ENCODE measurements around the gene SUSD6.
"Not testable (repeated sequence)": the region's sequence is repeated elsewhere in the genome, so short reads cannot be mapped to it uniquely, and the experiment has no call there.

SUSD6 gene

GRCh38 chr14:69693801-69694729 is 82.7 kb downstream of the SUSD6 start:
- FAIRE-seq = peak; percentile 47
- no peak for DNase-seq (ENCODE audit: insufficient read length, low spot score)
- TF ChIP-seq POLR2AphosphoS5 (IDR thresholded peaks at IDR 0.05; ENCODE audit: low read depth, low read length) (no peak), PAX5 (IDR thresholded peaks at IDR 0.05; ENCODE audit: insufficient read depth, low read length, severe bottlenecking) (peak; percentile 18)

GRCh38 chr14:69694730-69695281 is 83.4 kb downstream of the SUSD6 start:
- DNase-seq (ENCODE audit: insufficient read length, low spot score) = no peak
- FAIRE-seq = no peak
- TF ChIP-seq TAF1 (IDR thresholded peaks at IDR 0.05; ENCODE audit: low read depth, low read length) (no peak), POLR2A (IDR thresholded peaks at IDR 0.05; ENCODE audit: low read depth, low read length) (no peak), SPI1 (IDR thresholded peaks at IDR 0.05; ENCODE audit: low read depth, low read length) (peak; percentile 34; the same call in 1 of the 2 replicates), PAX5 (IDR thresholded peaks at IDR 0.05; ENCODE audit: insufficient read depth, low read length, severe bottlenecking) (no peak), POLR2AphosphoS5 (IDR thresholded peaks at IDR 0.05; ENCODE audit: low read depth, low read length) (no peak), POU2F2 (IDR thresholded peaks at IDR 0.05; ENCODE audit: low read depth, low read length) (no peak)

DNA sequence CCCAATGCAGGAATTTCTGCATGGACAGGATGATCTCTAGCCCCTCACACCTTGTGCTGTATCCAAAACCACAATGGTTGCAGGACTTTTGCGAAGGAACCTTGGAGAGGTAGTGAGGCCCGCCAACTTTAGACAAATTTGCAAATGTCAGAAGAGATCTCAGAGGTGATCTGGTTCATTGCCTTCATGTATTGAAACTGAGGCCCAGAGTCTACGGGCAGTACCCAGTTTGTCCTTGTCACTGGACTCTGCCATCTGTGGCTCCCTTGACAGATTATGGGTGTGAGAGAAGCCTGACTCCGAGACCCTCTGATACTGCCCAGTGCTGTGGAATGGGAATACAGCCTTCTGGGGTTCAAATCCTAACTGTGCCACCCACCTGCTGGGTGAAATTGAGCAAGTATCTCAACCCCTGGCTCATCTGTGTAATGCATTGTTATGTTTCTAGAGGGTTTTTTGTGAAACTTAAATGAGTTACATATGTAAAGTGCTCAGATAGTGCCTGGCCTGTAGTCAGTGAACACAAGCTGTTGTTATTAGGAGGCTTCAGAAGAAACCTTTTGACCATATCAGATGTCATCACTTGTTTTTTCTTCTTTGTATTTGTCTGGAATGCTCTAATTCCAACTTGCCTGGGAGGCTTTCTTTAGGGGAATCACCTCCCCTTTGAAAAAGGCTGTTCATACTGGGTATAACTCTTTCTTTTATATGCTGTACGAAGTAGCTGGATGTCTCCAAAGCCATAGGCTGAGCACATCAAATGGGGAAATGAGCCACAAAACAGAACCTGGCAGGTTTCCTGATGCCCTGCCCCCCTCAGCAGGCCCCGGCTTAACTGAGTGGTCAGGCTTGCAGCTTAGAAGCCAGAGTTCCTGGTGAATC is 84.2 kb downstream of the SUSD6 start:
- peak; percentile 45 for FAIRE-seq
- DNase-seq (ENCODE audit: insufficient read length, low spot score) = no peak

GRCh38 chr14:69696204-69696527 is 84.8 kb downstream of the SUSD6 start:
- TF ChIP-seq POLR2AphosphoS5 (IDR thresholded peaks at IDR 0.05; ENCODE audit: low read depth, low read length) (no peak), PAX5 (IDR thresholded peaks at IDR 0.05; ENCODE audit: insufficient read depth, low read length, severe bottlenecking) (no peak), POLR2A (IDR thresholded peaks at IDR 0.05; ENCODE audit: low read depth, low read length) (no peak), TAF1 (IDR thresholded peaks at IDR 0.05; ENCODE audit: low read depth, low read length) (no peak), POU2F2 (IDR thresholded peaks at IDR 0.05; ENCODE audit: low read depth, low read length) (no peak), SPI1 (IDR thresholded peaks at IDR 0.05; ENCODE audit: low read depth, low read length) (no peak)
- DNase-seq (ENCODE audit: insufficient read length, low spot score) (no peak), FAIRE-seq (no peak)

More for the DNA sequence above, 84.2 kb downstream of the SUSD6 start:
- TF ChIP-seq SPI1 (IDR thresholded peaks at IDR 0.05; ENCODE audit: low read depth, low read length) (peak; percentile 72), PAX5 (IDR thresholded peaks at IDR 0.05; ENCODE audit: insufficient read depth, low read length, severe bottlenecking) (no peak), TAF1 (IDR thresholded peaks at IDR 0.05; ENCODE audit: low read depth, low read length) (no peak), POU2F2 (IDR thresholded peaks at IDR 0.05; ENCODE audit: low read depth, low read length) (no peak)

DNA sequence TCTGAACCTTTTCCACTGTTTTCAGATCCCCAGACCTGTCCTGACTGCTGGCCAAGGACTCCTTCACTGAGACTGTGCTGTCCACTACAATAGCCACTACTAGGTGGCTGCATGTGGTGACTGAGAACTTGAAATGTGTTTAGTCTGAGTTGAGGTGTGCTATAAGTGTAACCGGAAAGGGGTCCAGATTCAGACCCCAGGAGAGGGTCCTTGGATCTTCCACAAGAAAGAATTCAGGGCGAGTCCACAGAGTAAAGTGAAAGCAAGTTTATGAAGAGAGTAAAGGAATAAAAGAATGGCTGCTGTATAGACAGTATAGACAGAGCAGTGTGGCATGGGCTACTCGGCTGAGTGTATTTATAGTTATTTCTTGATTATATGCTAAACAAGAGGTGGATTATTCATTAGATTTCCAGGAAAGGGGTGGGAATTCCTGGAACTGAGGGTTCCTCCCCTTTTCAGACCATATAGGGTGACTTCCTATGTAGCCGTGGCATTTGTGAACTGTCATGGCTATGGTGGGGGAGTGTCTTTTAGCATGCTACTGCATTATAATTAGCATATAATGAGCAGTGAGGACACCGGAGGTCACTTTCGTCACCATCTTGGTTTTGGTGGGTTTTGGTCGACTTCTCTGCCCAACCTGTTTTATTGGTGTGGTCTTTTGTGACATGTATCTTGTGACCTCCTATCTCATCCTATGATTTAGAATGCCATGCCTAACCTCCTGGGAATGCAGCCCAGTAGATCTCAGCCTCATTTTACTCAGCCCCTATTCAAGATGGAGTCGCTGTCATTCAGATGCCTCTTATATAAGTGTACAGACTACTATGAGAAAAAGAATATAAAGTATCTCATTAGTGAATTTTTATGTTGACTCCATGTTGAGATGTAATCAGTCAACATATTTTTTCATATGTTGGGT is 85.5 kb downstream of the SUSD6 start:
- no peak for TF ChIP-seq SPI1 (IDR thresholded peaks at IDR 0.05; ENCODE audit: low read depth, low read length)
- no peak for TF ChIP-seq POU2F2 (IDR thresholded peaks at IDR 0.05; ENCODE audit: low read depth, low read length)
- no peak for TF ChIP-seq PAX5 (IDR thresholded peaks at IDR 0.05; ENCODE audit: insufficient read depth, low read length, severe bottlenecking)
- no peak for TF ChIP-seq TAF1 (IDR thresholded peaks at IDR 0.05; ENCODE audit: low read depth, low read length)
- no peak for TF ChIP-seq POLR2A (IDR thresholded peaks at IDR 0.05; ENCODE audit: low read depth, low read length)
- FAIRE-seq = no peak
- no peak for DNase-seq (ENCODE audit: insufficient read length, low spot score)

DNA sequence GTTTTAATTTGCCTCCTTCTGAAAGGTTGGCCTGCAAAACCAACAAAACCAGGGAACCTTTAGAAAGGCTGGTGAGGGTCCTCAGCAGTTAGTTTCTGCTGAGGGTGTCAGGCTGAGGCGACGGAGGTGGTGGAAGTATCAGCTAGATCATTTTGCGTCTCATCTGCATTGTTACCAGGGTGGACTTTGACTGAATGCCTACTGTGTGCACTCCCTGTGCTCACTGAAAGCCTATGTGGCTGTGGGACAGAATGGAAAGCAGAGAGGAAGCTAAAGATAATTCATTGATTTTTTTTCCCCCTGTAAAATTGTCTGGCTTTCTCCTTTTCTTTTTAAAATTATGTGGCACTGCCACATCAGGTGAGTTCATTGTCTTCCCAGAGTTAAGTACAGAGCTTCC is 87.2 kb downstream of the SUSD6 start:
- TF ChIP-seq TAF1 (IDR thresholded peaks at IDR 0.05; ENCODE audit: low read depth, low read length) (no peak), POU2F2 (IDR thresholded peaks at IDR 0.05; ENCODE audit: low read depth, low read length) (no peak), PAX5 (IDR thresholded peaks at IDR 0.05; ENCODE audit: insufficient read depth, low read length, severe bottlenecking) (no peak), SPI1 (IDR thresholded peaks at IDR 0.05; ENCODE audit: low read depth, low read length) (no peak), POLR2AphosphoS5 (IDR thresholded peaks at IDR 0.05; ENCODE audit: low read depth, low read length) (no peak), POLR2A (IDR thresholded peaks at IDR 0.05; ENCODE audit: low read depth, low read length) (no peak)
- FAIRE-seq = no peak

DNA sequence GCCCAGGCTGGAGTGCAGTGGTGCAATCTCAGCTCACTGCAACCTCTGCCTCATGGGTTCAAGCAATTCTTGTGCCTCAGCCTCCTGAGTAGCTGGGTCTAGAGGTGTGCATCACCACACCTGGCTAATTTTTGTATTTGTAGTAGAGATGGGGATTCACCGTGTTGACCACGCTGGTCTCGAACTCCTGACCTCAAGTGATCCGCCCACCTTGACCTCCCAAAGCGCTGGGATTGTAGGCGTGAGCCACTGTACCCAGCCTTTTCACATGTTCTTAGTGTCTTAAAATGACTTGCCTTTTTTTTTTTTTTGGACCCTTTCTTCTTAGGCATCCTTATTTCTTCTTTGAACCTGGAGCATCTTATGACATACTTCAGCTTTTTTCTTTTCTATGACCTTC is 87.8 kb downstream of the SUSD6 start:
- FAIRE-seq; DNase-seq (ENCODE audit: insufficient read length, low spot score): not testable (repeated sequence)

More for the DNA sequence above, 87.2 kb downstream of the SUSD6 start:
- no peak for DNase-seq (ENCODE audit: insufficient read length, low spot score)

- FAIRE-seq = no peak
- TF ChIP-seq TAF1 (IDR thresholded peaks at IDR 0.05; ENCODE audit: low read depth, low read length) (no peak), POU2F2 (IDR thresholded peaks at IDR 0.05; ENCODE audit: low read depth, low read length) (no peak), SPI1 (IDR thresholded peaks at IDR 0.05; ENCODE audit: low read depth, low read length) (no peak), POLR2A (IDR thresholded peaks at IDR 0.05; ENCODE audit: low read depth, low read length) (no peak), POLR2AphosphoS5 (IDR thresholded peaks at IDR 0.05; ENCODE audit: low read depth, low read length) (no peak), PAX5 (IDR thresholded peaks at IDR 0.05; ENCODE audit: insufficient read depth, low read length, severe bottlenecking) (no peak)
- no peak for DNase-seq (ENCODE audit: insufficient read length, low spot score)
Measured at GRCh38 chr14:69699748-69700303, 88.4 kb downstream of the SUSD6 start.

All from GM12891 (cell line).